GM19463 (cell line): Measurements from ENCODE around the gene SLC25A1.
"Not testable (repeated sequence)": the region's sequence is repeated elsewhere in the genome, so short reads cannot be mapped to it uniquely, and the experiment has no call there.

Experiments used
- ATAC-seq: cut with Tn5 transposase; IDR thresholded peaks from one replicate; pipeline ENCODE4 v1.9.1; 2021; ENCODE audit warnings: mild to moderate bottlenecking, moderate library complexity; ENCODE audit not compliant: unreplicated experiment

The SLC25A1 gene

DNA sequence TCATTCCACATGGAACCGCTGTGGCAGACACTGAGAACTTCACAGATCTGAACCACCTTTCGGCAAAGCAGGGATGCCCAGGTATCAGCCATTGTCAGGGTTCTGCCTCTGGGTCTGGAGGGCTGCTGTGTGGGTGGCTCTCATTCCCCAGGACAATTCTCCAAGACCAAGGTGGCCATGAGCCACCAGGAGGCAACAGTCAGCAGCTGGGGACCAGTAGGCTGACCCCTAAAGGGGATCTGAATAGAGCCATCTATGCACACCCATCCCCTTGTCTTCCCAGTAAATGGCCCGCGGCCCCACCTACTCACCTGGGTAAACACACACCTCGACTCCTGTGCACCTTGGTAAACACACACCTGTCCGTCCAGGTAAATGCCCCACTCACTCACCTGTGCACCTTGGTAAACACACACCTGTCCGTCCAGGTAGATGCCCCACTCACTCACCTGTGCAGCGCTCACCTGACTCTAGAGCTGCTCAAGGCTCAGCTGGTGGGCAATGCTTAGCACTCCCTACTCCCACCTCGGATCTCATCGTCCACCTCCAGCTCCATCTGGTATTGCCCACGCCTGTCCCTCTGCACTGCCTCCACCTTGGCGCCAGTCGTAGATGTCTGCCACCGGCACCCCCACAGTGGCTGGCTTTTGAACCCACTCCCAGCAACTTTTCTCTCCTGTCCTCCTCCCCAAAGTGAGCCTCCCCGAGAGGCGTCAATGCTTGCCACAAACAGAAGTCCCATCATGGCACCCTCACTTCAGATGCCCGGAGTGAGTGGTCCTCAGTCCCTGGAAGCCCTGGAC is 10.2 kb downstream of the SLC25A1 start:
- no peak for ATAC-seq

GRCh38 chr22:19167106-19167869 is 11.2 kb downstream of the SLC25A1 start:
- no peak for ATAC-seq

GRCh38 chr22:19166421-19166820 is 12.1 kb downstream of the SLC25A1 start:
- ATAC-seq, result no peak

- ATAC-seq, result no peak
Observed at GRCh38 chr22:19164425-19164824, 14.1 kb downstream of the SLC25A1 start.

DNA sequence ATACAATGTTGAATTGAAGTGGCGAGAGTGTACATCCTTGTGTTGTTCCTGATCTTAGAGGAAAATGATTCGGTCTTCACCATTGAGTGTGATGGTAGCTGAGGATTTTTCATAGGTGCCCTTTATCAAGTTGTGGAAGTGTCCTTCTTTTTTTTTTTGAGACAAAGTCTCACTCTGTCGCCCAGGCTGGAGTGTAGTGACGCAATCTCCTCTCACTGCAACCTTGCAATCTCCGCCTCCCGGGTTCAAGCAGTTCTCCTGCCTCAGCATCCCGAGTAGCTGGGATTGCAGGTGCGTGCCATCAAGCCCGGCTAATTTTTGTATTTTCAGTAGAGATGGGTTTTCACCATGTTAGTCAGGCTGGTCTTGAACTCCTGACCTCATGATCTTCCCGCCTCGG is 19.9 kb downstream of the SLC25A1 start:
- ATAC-seq, result not testable (repeated sequence)

- ATAC-seq, result not testable (repeated sequence)
Observed at GRCh38 chr22:19156109-19156508, 22.4 kb downstream of the SLC25A1 start.

DNA sequence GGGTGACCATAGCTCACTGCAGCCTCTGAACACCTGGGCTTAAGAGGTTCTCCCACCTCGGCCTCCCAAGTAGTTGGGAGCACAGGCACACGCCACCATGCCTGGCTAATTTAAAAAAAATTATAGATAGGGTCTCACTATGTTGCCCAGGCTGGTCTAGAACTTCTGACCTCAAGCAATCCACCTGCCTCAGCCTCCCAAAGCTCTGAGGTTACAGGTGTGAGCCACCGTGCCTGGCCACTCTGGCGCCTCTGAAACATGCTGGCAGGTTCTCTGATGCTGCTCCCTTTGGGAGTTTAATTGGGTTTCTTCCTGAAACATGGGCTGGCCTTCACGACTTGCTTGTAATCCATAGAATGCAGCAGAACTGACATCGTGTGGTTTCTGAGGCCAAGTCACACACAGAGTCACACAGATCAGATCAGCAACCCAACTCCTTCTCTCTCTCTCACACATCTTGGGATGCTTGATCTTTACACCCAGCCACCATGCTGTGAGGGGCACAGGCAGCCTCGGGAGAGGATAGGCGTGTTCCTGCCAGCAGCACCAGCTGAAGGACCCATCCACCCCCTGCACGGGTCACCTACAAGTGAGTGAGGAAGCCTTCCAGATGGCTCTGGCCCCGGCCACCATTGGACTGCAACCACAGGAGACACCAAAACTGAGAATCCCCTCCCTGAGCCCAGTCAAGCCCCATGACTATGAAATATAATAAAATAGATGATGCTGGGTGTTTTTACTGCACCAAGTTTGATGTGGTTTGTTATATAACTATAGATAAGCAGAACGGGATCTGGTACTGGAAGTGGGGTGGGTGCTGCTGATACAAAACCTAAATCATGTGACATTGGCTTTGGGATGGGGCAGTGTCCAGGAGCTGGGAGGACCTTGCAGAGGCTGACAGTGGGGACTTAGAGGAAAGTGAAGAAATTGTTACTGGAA is 25.3 kb downstream of the SLC25A1 start:
- no peak for ATAC-seq

DNA sequence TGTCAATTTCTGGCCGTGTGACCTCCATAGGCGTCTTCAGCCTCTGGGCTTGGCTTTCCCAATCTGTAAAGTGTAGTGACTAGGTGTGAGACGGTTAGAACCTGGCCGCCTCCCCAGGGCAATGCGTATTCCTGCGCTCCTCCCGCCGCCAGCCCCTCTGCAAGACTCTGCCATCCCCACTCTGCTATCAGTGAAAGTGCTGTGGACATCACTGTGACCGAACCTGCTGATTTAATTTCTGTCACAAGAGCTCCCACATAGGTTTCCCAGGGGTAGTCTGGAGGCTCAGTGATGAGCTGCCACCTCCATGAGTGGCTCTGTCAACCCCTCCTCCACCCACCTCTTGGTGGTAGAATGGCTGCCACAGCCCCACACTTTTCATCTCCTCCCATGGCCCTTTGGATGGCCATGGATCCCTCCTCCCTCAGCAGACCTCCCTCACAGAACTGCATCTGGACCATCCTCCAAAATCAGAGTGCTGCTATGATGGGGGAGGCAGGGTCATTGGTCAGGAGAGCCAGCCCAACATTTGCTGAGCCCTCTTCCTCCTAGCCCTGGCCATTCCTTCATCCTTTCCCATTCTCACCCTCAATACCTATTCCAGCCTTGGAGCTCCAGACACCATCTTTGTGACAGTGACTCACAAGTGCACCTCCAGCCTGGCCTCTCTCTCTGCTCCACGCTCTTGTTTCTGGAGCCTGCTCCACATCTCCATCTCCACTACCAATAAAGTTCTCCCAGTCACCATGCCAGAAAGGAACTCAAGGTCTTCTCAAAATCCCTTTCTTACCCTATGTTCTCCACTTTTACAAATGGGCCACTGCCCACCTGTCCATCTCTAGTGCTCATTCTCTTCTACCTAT is 27.0 kb downstream of the SLC25A1 start:
- ATAC-seq, result no peak

DNA sequence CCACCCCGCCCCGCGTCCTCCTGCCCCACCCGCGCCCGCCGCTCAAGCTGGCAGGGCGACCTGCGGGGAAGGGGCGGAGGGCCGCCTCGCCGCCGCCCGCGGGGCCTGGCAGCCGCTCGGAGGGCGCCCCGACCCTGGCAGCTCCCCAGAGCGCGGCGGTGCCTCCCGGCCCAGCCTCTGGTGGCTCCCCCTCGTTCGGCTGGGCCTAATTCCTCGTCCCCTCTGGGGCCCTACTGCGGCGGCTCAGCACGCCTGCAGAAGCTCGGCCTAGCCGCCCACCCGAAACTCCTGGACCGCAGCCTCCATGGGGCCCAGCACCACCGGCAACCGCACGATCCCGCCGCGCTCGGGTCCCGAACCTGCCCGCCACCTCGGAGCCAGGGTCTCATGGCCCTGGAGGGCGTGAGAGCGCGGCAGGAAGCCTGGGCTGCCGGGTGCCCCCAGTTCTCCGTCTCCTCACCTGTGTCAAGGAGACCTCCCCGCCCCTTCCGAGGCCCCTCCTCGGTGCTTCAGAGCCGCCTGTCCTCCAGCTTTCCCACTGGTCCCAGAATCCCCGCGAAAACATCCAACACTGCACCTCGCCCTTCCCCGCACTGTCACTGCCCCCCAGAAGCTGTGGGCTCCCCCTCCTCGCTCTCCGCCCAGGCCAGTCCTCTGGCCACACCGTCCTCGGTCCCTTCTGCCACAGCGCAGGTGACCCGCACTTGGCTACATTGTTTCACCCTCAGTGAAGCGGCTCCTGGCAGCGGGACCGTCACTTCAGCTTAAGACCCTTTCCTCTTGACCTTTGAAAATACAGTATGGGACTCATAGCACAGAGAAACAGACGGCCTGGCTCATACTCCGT is 27.8 kb downstream of the SLC25A1 start:
- no peak for ATAC-seq

DNA sequence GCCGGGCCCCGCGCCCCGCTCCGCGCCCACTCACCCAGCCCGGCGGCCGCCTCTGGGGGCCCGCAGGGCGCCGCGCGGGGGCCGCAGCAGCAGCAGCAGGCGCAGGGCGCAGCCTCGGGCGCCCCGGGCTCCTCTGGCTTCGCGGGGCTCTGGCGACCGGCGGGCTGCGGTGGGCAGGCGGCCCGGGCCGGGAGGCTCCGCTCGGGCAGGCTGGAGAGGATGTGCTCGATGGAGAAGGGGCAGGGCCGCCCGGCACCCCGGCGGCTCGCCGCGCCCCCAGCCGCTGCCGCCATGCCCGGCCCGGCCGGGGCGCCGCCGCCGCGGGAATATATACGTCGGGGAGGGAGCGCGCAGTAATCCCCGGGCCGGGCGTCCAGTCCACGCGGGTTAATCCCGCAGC is 28.5 kb downstream of the SLC25A1 start, which contains the start of gene GSC2:
GSC2 (minus strand) TSS at position 302 of the 400 bp plus-strand sequence; CDS start at position 293, 9 bp downstream.
- no peak for ATAC-seq

DNA sequence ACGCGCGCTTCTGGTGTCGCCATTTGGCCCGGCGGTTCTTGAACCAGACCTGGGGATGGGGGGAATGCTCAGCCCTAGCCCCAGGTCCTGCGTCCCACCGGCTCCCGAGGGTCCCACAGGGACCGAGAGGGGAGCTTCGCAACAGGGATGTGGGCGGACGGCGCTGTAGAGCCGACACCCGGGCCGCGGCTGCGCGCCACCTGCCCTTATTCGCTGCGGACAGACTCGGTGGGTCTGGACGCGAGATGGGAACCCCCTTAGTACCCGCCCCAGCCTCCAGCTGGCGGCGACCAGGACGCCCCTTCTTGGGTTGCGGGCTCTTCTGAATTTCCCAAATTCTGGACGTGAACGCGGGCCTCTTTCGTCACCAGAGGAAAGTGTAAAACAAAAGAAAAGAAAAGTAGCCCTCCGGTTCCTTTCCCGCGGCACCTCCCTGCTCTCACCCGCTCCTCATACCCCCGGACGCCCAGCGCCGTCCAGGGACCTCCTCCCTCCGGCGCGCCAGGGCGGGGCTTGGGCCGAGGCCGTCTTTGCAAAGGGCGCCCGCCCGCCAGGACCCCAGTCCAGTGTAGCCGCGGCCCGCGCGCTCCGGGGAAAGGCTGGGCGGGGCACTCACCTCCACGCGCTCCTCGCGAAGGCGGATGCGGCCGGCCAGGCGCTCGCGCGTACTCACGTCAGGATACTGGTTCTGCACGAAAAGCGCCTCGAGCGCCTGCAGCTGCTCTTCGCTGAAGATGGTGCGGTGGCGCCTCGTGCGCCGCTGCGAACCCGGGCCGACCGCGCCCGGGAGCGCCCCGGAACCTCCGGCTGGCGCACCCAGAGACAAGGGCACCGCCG is 29.3 kb downstream of the SLC25A1 start:
- ATAC-seq, result no peak

DNA sequence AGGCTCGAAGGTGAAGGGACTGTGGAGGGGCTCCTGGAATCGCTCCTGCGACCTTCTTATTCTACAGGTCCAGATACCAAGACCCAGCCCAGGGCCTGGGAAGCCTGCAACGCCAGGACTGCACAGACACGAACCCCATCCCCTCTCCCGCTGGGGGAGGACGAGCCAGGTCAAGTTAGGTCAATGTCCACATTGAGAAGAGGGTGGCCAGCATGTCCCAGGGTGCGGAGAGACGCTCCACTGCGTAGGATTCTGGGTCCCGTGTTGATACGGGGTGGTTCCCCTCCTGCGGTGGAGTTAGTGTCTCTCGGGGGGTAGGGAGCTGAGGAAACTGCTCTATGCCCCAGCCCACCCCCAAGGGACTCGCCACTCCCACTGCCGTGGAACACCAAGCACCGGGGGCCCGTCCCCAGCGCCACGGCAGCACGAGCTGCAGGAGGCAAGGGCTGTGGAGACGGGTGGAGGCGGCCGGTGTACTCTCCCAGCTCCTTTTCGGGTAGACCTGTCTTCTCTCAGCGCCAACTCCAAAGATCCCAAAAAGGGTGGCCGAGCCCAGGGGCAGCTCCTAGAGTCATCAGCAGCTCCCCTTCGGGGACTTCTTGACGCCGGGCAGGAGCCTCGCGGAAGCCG is 30.0 kb downstream of the SLC25A1 start:
- ATAC-seq, result no peak

DNA sequence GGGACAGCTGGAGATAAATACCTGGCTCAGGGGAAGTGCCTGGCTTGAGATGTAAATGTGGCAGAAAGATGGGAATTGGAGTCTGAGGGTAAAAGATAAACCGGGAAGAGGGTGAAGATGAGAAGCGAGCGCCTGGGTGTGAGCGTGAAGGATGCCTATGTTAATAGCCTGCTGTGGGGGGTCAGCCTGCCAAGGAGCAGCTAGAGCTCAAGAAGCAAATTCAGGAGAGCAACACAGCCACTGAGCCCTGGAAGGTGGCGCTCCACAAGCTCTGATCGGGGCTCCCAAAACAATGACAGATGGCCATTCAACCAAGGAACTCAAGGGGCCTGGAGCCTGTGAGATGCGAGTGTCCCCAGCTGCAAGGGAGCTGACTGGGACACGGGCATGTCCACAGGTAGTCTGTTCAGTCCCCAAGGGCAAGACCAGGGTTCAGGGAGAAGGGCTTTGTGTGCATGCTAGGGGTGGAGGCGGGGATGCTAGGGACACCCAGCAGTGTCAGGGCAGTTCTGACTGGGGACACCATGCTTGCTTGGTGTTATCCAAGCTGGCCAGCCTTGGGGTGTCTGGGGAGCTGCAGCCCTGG is 31.2 kb downstream of the SLC25A1 start:
- no peak for ATAC-seq

DNA sequence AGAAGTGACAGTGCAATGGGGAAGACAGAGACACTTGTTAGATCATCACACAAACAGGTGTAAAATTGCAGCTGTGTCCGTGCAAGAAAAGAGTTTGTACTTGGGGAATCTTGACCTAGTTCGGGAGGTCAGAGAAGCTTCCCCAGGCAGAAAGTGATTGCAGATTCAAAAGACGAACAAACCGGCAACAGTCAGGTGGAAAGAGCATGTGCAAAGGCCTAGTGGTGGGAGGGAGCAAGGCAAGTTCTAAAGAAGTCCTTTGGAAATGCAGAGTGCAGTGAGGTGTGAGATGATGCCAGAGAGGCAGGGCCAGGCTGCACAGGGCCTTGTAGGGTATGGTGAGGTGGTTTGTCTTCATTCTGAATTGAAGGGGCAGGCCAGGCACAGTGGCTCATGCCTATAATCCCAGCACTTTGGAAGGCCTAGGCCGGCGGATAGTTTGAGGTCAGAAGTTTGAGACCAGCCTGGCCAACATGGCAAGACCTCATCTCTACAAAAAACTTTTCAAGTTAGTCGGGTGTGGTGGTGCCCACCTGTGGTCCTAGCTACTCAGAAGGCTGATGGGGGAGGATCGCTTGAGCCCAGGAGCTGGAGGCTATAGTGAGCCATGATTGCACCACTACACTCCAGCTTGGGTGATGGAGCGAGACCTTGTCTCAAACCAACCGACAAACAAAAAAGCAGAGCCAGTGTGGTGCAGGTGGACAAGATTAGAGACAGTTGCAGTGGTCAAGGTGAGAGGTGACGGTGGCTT is 32.1 kb downstream of the SLC25A1 start:
- ATAC-seq, result no peak

GRCh38 chr22:19143967-19144400 is 34.6 kb downstream of the SLC25A1 start:
- ATAC-seq, result no peak

GRCh38 chr22:19143212-19143611 is 35.3 kb downstream of the SLC25A1 start:
- ATAC-seq, result no peak

GRCh38 chr22:19142394-19142793 is 36.1 kb downstream of the SLC25A1 start:
- ATAC-seq, result no peak
